Cardiac septum (tissue), 1 donor: Measurements from ENCODE around the gene TMEM214. TPM values are rescaled to one million over a fixed set of nuclear protein-coding genes. Genes with fewer than 3 reads are reported as not detected.

ENCODE experiments used
- DNase-seq: peaks from one replicate; pipeline ENCODE4 v3.0.0-alpha.2; 2020; ENCODE audit warnings: low spot score
- intact Hi-C: fragments of 100-400 bp; cut with DNase I; formaldehyde crosslinking; loops from one replicate; pipeline ENCODE4 v1.14.0; 2022
- total RNA-seq: library from RNA; stranded (reverse); fragmentation: NEBNext Ultra II Directional; extraction: Animal tissue kit (Norgen Biotek cat#: 25700); gene quantifications from one replicate; pipeline ENCODE4 v1.2.1, GENCODE V29; 2021
- donor health status: DM: no; HTN: no; CAD: no.

TMEM214 gene
- total RNA-seq, 1 donor from 2014 or later: 40.3 TPM

DNA sequence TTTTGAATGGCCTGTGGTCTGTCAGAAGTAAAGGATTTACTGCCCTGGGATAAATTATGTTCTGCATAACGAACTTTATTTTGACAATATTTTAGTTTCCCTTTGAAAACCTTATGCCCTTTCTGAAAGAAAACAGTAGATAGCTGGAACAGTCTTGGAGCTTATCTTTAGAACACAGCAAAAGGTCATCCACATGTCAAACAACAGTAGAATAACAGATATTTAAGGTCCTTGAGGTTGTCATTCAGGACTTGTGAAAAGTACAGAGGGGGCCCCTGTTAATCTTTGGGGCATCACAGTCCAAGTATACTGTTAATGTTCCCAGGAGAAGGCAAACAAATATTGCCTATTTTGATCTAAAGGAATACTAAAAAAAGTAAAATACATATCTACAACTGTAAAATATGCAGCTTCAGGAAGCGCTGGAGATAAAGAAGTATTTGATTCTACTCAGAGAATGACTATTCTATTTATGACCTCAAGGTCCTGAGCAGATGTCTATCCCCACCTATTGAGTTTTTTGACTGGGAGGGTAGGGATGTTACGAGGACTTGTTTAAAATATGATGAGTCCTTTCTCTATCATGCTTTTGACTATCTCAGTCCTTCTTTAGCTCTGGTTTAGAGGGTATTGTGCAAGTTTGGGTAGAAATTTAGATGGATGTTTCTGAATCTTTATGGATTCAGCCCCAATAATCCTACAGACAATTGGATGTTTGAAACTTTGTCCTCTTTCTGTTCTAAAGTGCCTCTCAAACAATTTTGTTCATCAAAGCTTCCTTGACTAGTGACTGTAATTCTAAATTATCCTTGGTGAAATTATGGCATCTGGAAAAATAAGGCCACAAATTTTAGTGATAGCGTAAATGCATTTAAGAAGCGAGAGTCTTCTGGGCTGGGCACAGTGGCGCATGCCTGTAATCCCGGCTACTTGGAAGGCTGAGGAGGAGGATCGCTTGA, 25.1 kb upstream of the TMEM214 start:
- intact Hi-C loops: no loop called here
- DNase-seq: no peak

DNA sequence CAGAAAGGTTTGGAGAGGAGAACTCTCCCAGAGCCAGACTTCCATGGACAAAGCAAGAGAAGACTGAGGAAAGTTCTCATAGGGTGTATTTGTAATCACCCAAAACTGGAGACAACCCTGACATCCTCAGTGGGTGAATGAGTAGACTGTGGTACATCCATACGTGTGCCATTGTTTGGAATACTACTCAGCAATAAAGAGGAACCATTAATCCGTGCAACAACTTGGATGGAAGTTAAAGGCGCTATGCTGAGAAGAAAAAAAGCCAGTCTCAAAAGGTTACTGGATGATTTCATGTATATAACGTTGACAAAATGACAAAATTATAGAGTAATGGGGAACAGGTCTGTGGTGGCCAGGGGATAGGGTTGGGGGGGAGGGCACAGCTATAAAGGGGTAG, 24.1 kb upstream of the TMEM214 start:
- intact Hi-C loops: no loop called here
- DNase-seq: no peak

DNA sequence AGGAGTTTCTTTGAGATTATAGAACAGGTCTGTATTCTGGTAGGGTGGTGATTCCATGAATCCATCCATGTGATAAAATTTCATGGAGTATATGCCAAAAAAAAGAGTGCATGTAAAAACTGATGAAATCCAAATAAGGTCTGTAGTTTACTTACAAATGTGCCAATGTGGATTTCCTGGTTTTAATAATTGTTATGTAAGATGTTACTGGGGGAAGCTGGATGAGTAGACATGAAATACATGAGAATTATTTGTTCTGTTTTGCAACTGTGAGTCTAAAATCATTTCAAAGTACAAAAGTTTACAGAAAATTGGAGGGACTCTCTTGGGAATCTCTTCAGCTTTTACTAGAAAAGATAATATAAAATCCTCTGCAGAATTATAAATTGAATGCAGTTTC, 23.7 kb upstream of the TMEM214 start:
- intact Hi-C loops: no loop called here

DNA sequence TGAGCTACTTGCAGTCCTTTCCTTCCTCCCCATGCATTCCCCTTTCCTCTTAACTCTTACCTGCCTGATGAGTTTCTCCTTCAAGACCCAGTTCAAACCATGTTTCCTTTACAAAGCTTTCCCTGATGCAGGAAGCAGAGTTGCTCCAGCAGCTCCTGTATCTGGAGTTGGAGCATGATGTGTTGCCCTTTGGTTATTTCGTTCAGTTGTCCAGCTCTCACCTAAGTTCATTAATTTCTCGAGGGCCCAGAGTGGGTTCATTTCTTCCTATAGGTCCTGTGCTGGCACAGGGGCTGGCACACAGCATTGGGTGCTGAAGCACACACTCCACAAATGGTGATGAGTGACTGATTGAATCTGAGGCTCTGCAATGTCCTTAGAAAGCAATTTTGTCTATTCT, 23.0 kb upstream of the TMEM214 start:
- intact Hi-C loops: no loop called here
- no peak for DNase-seq

More for the DNA sequence above, 23.7 kb upstream of the TMEM214 start:
- no peak for DNase-seq

DNA sequence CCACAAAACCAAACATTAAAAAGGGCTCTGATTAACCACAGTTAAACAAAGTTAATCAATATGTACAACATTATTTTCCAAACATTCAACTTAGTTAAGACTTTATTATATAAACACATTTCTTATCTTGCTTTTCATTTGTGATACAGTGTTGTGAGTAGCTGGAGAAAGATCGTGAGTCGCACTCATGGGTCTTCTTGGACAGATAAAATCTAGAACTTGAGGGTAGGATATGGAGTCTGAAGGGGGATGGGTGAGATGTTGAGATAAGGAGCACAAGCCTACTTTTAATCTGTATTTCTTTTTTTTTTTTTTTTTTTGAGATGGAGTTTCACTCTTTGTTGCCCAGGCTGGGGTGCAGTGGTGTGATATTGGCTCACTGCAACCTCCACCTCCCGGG, 22.6 kb upstream of the TMEM214 start:
- intact Hi-C loops: no loop called here
- DNase-seq: no peak

DNA sequence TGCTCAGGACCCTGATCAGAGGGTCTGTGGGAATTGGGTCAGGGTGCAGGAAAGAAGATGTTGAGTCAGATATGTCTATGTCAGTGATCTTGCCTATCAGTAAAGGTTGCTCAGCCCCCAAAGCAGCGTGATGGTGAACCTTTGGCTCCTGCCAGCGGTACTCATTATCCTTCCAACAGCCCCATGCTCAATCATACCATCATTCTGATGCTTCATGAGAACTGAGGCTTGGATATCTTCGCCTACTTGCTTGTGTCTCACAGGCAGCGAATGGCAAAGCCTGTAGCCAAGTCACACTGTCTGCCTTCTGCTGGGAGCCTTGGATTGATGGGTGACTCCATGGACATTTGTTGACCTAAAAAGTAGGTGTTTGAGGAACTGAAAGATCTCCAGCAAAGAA, 19.0 kb upstream of the TMEM214 start:
- peak; percentile 46 for DNase-seq
- intact Hi-C loops: no loop called here

DNA sequence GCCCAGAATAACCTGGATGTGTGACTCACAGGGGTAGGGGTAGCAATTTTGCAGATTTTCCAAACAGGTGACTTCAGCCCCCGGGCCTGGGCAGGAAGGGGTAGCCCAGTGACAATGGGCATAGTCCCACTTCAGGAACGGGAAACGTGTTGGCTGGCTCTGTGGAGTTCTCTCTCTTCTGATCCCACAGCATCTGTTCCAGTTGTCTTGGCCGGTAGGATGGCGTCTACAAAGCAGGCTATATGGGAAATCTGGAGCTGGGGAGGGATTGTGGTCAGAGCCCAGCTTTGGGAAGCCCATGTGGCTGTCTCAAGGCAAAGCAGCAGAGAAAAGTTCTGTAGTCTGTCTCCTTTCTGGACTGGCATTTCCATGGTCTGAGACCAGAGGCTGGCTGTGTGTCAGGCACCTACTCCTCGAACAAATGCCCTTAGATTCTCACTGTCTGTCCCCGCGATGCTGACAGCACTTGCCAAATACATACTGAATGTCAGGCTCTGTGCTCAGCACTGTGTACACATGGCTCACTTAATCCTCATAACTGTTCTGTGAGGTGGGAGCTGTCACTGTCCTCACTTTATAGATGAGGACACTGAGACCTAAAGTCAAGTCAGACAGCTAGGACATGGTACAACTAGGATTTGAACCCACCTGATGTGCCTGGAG, 17.9 kb upstream of the TMEM214 start:
- intact Hi-C loops: loop anchor here (5.0 kb wide), 1 partner anchor 168 kb away; the partner anchor contains the start of gene DPYSL5
- no peak for DNase-seq

DNA sequence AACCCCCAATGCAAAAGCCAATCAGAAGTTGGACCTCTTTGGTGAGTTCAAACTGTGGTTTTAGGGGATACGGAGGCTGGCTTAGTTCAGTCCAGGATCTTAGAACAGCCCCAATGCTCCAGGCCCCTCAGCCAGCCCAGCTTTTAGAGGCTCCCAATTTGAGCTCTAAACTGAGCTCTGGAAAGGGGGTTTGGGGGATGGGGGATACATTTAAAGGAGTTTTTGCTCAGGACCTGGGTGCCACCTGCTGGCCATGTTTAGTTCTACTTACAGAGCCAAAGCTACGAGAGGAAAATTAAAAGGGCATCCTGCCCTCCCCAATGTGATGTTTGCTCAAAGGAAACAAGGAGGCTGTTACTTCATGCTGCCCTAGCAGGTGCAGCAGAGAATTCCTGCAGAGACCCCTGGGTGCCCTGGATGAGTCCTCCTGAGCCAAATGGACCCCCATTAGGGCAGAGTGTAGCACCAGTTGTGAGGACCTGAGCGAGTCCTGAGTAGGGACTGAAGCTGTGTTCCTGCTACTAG, 15.9 kb upstream of the TMEM214 start:
- peak; percentile 14 for DNase-seq
- intact Hi-C loops: loop anchor here (1.0 to 5.0 kb wide), 2 partner anchors 56 to 170 kb away; partner anchors contain the start of gene DPYSL5

DNA sequence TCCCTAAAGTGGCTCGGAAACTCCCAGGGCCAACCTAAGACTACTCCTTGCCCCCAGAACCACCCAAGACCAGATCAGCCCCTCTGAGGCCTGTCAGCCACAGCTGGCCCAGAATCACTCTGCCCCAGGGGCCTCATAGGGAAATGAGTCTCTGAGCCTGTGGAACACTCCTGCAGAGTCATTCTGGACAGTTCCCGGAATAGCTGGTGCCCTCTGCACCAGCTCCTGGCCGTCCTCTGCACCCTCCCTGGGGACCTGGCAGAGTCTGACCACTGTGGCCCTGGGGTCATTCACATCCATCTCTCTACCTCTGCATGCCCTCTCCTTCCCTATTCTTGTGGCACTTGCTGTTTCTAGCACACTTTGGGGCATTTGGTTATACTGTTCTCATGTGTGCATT, 14.6 kb upstream of the TMEM214 start:
- peak; percentile 73 for DNase-seq
- intact Hi-C loops: loop anchor here (5.0 kb wide), 1 partner anchor 171 kb away; the partner anchor contains the start of gene DPYSL5

DNA sequence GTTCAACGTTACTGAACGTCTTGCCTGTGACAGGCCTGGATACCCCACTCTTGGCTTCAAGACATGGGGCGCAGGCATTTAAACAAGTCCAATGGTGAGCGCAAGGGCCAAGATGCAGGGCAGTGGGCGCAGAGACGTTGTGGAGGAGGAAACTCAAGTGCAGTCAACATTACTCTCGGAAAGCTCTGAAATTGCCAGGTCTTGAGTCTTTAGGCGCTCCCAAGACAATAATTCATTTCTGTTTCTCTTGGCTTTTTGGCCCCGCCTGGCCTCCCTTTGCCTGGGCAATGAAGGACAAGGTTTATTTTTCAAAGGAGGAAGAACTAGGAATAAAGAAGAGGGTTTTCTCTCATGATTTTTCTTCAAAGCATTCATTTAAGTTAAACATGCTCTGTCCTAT, 13.3 kb upstream of the TMEM214 start:
- peak; percentile 53 for DNase-seq
- intact Hi-C loops: loop anchor here (5.0 kb wide), 1 partner anchor 172 kb away; the partner anchor contains the start of gene DPYSL5

DNA sequence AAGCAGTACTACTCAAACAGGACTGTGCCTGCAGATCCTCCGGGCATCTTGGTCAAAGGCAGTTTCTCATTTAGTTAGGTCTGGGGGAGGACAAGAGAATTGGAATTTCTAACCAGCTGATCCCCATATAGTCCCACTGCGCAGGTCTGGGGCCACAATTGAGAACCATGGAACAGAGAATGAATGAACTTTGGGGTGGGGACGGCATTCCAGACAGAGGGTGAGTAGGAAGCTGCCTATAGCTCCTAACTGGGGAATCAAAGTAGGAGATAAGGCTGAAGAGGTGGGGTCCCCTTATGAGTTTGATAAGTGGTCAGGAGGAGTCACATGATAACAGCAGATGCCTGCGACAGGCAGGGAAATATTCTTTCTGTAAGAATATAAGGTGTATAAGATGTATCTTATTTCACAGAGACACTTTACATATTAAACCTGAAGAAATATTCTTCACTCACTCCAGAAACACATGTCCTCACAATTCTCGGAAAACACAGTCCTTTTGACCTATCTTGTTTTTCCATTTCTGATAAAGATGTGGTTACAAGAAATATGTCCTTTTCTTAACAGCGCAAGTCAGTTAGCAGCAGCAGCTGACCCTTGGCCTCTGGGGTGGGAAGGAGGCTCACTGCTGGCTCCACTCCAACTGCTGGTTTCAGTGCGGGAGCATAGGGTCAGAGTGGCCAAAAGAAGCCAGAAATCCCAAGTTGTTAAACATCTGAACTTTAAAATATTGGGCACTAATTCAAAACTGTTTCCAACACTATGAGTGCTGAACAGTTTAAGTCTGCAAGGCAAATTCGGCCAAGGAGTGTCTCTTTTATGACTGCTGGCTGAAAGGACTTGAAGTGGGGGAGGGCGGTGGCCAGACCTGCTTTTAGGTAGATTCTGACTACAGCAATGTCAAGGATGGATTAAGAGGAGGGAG, 12.6 kb upstream of the TMEM214 start:
- intact Hi-C loops: loop anchor here (5.0 kb wide), 1 partner anchor 173 kb away; the partner anchor contains the start of gene DPYSL5
- DNase-seq: peak; percentile 74

DNA sequence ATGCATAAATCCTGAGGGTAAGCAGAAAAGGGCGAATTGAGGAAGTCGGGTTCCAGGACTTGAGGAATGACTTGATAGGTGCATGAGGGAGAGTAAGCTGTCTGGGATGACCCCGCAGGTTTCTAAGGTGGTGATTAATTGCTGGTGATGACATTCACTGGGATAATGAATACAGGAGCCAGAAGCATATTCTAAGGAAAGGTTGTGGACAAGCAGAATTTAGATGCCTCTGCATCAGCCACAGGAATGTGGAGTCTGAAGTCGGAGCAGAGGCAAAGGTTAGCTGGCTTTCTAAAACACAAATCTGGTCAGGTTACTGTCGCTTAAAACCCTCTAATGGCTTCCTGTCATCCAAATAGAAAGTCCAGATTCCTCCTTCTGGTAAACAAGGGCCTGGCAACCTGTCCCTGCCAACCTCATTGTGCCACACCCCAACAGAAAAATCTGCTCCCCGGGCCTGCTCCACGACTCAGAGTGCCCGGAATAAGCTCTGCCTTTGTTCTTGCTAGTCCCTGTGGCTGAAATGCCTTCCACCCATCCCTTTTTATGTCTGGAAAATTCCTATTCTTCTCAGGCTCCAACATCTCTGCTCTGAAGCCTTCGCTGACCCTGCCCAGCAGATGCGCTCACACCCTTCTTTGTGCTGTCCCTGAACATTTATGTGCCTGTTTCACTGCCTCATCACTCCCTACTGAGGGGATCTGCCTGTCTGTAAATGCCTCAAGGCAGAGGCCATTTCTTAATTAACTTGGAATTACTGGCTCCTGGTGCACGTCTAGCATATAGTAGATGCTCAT, 11.3 kb upstream of the TMEM214 start:
- intact Hi-C loops: no loop called here
- no peak for DNase-seq

DNA sequence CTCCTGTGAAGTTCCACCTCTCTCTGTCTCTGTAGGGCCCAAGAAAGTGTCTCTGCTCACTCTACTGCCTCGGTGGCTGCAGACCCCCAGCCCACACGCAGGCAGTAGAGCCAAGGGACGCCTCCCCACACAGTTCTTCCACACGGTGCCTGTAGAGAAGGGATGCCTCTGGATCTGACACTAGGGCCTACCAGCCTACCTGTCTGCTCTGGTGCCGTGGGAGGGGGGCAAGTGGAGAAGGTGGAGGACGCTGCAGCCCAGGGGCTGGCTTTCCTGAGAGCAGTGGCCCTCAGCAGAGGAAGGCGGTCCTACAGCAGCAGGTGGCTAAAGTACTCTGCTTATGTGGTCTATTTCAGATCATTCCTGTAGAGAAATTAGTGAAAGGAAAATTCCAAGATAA, 9.0 kb upstream of the TMEM214 start:
- intact Hi-C loops: no loop called here
- DNase-seq: peak; percentile 38

DNA sequence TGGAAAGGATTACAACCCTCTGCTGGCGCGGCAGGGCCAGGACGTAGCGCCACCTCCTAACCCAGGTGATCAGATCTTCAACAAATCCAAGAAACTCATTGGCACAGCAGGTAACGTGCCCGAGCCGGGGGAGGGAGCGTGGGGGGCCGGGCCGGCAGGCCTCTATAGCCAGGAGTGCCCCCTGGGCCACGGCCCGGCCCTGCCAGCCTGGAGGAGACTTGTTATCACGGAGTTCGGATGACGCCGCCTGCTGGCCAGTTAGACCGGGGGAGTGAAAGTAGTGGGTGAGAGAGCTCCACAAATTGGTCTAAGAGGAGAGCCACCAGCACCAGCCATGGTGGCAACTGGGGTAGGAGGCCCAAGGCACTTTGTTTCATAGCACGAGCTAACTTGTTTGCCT, 8.6 kb upstream of the TMEM214 start:
- DNase-seq: peak; percentile 73
- intact Hi-C loops: no loop called here

DNA sequence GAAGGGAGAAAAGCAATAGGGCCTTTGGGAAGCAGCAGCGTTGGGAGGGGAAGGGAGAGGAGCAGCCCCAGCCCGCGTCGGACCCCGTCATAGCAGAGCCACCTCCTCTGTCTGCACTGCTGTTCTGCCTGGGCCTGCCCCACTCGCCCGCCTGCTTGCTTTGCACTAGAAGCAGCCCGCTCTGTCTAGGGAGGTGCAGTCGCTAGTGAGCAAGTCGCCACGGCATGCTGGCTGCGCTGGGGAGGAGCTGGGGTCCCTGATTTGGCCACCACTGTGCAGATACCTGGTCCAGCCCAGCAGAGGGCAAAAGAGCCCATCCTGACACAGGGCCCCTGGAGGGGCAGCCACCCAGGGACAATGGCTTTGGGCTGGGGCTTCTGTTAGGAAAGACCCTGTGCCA, 8.0 kb upstream of the TMEM214 start:
- peak; percentile 46 for DNase-seq
- intact Hi-C loops: no loop called here

DNA sequence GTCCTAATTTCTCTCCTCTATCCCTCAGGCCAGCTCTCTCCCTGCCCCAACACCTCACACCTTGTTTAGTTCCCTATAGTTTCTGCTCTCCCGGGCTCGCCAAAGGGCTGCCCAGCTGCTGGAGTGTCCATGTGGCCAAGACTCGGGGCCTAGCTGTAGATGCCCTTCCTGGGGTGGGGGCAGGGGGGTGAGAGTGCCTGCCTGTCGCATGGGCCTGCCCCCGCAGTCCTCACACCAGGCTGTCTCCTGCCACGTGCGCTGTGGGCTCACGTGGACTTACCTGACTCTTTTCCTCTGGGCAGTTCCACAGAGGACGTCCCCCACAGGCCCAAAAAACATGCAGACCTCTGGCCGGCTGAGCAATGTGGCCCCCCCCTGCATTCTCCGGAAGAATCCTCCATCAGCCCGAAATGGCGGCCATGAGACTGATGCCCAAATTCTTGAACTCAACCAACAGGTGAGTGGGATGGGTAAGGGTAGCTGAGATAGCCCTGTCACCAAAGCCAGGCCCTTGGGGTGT, 7.4 kb upstream of the TMEM214 start:
- intact Hi-C loops: no loop called here
- peak; percentile 46 for DNase-seq

DNA sequence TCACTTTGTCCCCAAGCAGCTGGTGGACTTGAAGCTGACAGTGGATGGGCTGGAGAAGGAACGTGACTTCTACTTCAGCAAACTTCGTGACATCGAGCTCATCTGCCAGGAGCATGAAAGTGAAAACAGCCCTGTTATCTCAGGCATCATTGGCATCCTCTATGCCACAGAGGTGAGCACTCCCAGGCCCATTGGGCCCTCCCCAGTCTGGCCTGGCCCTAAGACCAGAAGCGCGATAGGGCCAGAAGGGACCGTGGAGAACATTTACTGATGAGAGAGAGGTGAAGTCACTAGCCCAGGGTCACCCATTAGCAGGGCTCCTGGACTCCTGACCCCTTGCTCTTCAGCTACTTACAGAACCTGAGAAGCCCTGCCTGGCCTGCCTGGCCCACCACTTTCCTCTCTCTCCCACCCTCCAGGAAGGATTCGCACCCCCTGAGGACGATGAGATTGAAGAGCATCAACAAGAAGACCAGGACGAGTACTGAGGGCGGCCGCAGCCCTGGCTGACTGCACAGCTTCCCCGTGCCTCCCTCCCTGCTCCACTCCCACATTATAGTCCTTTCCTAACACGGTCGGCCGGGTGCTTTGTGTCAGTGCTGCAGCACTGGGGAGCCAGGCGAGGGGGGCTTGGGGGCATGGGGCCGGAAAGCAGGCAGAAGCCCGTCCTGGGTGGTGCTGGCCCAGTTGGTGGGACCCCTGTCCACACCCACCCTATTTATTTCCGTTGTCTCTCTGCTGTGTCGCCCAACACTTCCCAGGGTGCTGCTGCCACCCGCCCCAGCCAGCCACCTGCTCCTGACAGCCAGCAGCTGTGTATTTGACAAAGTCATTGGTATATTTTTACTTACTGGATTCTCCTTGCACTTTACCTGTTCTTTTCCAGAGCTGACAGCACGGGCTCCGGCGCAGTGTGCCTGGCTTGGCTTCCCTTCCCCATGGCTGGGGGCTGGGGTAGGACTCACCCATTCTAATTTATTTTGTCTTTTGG, 6.6 kb upstream of the TMEM214 start:
- intact Hi-C loops: no loop called here
- peak; percentile 57 for DNase-seq
